ENCODE results near the gene OR4N2. TPM values are rescaled to one million over a fixed set of nuclear protein-coding genes. Genes with fewer than 3 reads are reported as not detected.
"Not testable (repeated sequence)": the region's sequence is repeated elsewhere in the genome, so short reads cannot be mapped to it uniquely, and the experiment has no call there.

Gene OR4N2
- total RNA-seq, 4 donors from 2014 or later: not detected

DNA sequence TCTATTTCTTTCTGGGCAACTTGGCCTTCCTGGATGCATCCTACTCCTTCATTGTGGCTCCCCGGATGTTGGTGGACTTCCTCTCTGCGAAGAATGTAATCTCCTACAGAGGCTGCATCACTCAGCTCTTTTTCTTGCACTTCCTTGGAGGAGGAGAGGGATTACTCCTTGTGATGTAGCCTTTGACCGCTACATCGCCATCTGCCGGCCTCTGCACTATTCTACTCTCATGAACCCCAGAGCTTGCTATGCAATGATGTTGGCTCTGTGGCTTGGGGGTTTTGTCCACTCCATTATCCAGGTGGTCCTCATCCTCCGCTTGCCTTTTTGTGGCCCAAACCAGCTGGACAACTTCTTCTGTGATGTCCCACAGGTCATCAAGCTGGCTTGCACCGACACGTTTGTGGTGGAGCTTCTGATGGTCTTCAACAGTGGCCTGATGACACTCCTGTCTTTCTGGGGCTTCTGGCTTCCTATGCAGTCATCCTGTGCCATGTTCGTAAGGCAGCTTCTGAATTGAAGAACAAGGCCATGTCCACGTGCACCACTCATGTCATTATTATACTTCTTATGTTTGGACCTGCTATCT is 7.0 kb upstream of the OR4N2 start:
- not testable (repeated sequence) for H3K27ac ChIP-seq; H3K27me3 ChIP-seq; H3K36me3 ChIP-seq; DNase-seq (ENCODE audit: low spot score in 2 of 2); H3K4me1 ChIP-seq; H3K4me3 ChIP-seq
- 82% methylated on average over 10 of the region's 10 CpGs for WGBS
- peaks cover 12% of the 10 kb centered on the region for H3K9me3 ChIP-seq

DNA sequence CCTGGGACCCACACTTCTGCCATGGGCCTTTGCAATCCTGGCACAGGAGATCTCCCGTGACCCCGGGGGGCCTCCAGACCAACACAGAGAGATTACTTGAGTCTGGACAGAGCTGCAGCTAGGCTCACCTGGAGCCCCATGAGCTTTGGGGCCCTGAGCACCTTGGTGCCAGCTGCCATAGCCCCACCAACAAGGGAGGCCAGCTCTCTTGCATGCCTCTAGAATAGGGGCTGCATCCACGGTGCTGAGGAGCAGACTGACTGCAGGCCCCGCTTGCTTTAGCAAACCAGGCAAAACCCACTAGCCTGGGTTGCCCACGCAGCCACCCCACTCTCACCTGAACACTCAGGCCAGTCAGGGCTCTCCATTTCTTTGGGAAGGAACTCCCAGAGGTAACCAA is 3.7 kb upstream of the OR4N2 start:
- H3K36me3 ChIP-seq: no peaks in the 10 kb centered on the region
- H3K4me3 ChIP-seq: no peak overlapping the region
- DNase-seq (ENCODE audit: low spot score in 2 of 2): no peak
- H3K27ac ChIP-seq: no peak overlapping the region
- no peaks in the 10 kb centered on the region for H3K4me1 ChIP-seq
- 83% methylated on average over 2 of the region's 5 CpGs for WGBS
- no peaks in the 10 kb centered on the region for H3K27me3 ChIP-seq
- TF ChIP-seq CTCF (IDR thresholded peaks at IDR 0.05) (no peak), EP300 (IDR thresholded peaks at IDR 0.05) (no peak), POLR2AphosphoS5 (IDR thresholded peaks at IDR 0.05) (no peak), POLR2A (IDR thresholded peaks at IDR 0.05) (no peak)
- H3K9me3 ChIP-seq: peaks cover 29% of the 10 kb centered on the region

DNA sequence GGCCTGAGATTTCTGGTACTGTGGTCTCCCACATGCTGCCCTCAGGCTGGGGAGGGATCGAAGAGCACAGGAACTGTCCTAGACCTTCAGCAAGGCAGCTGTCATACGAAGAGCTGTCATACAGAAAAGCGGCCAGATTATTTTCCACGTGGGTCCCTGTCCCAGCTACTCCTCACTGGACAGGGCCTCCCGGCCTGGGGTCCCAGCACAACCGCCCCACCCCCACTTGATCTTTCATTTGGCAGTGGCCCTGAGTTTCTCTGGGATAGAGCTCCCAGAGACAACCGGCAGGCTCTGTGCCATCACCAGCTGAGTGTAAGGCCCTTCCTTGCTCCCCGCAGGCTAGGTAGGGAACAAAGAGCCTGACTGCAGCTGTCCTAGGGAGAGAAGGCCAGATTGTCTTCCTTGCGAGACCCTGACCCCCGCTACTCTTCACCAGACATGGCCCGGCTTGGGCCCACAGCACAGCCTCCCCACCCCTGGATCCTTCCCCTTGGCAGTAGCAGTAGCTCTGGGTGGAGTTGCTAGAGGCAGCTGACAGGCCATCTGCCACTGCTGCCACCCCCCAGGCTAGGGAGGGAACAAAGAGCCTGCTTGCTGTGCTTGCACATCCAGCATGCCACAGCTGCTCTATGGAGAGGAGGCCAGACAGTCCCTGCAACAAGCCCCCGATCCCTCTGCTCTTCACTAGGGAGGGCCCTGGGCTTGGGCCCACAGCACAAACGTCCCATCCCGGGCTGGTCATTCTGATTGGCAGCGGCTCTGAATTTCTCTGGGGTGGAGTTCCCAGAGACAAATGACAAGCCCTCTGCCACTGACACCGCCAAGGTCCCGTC is 3.1 kb upstream of the OR4N2 start:
- DNase-seq (ENCODE audit: low spot score in 2 of 2): no peak
- WGBS: 80% methylated on average over 17 of the region's 17 CpGs
- TF ChIP-seq POLR2AphosphoS5 (IDR thresholded peaks at IDR 0.05) (no peak), EP300 (IDR thresholded peaks at IDR 0.05) (no peak), CTCF (IDR thresholded peaks at IDR 0.05) (no peak), POLR2A (IDR thresholded peaks at IDR 0.05) (no peak)
- Histone ChIP-seq H3K4me1 (no peaks in the 10 kb centered on the region), H3K36me3 (no peaks in the 10 kb centered on the region), H3K27me3 (no peaks in the 10 kb centered on the region), H3K27ac (no peak overlapping the region), H3K9me3 (peaks cover 29% of the 10 kb centered on the region), H3K4me3 (no peak overlapping the region)

GRCh38 chr14:19801118-19801464 is 2.5 kb upstream of the OR4N2 start:
- Histone ChIP-seq H3K4me1 (no peaks in the 10 kb centered on the region), H3K9me3 (peaks cover 29% of the 10 kb centered on the region), H3K36me3 (no peaks in the 10 kb centered on the region), H3K4me3 (no peak overlapping the region), H3K27me3 (no peaks in the 10 kb centered on the region), H3K27ac (no peak overlapping the region)
- TF ChIP-seq CTCF (IDR thresholded peaks at IDR 0.05) (no peak), POLR2AphosphoS5 (IDR thresholded peaks at IDR 0.05) (no peak), POLR2A (IDR thresholded peaks at IDR 0.05) (no peak), EP300 (IDR thresholded peaks at IDR 0.05) (no peak)
- no peak for DNase-seq (ENCODE audit: low spot score in 2 of 2)
- WGBS: 80% methylated on average over 13 of the region's 13 CpGs

GRCh38 chr14:19813171-19813920 is 9.8 kb downstream of the OR4N2 start:
- H3K4me3 ChIP-seq; H3K4me1 ChIP-seq; H3K27ac ChIP-seq; H3K36me3 ChIP-seq; DNase-seq (ENCODE audit: low spot score in 2 of 2); H3K27me3 ChIP-seq: not testable (repeated sequence)
- 66% methylated on average over 4 of the region's 4 CpGs for whole genome bisulfite sequencing
- peaks cover 37% of the 10 kb centered on the region for H3K9me3 ChIP-seq

GRCh38 chr14:19819879-19820278 is 16.3 kb downstream of the OR4N2 start:
- 82% methylated on average over 1 of the region's 1 CpG for WGBS
- not testable (repeated sequence) for H3K36me3 ChIP-seq

GRCh38 chr14:19821016-19821415 is 17.4 kb downstream of the OR4N2 start:
- not testable (repeated sequence) for H3K27me3 ChIP-seq; H3K36me3 ChIP-seq; H3K4me1 ChIP-seq; H3K4me3 ChIP-seq; DNase-seq (ENCODE audit: low spot score in 2 of 2); H3K27ac ChIP-seq
- H3K9me3 ChIP-seq: peaks cover 22% of the 10 kb centered on the region
- WGBS: 78% methylated on average over 6 of the region's 6 CpGs

More at GRCh38 chr14:19819879-19820278, 16.3 kb downstream of the OR4N2 start:
- H3K9me3 ChIP-seq: peaks cover 25% of the 10 kb centered on the region
- H3K27me3 ChIP-seq; DNase-seq (ENCODE audit: low spot score in 2 of 2); H3K27ac ChIP-seq; H3K4me3 ChIP-seq; H3K4me1 ChIP-seq: not testable (repeated sequence)

All from suprapubic skin (tissue), 4 donors.